GM21717 (cell line): ENCODE measurements around the gene CROCC2.

ENCODE experiments used
- ATAC-seq: cut with Tn5 transposase; IDR thresholded peaks from one replicate; pipeline ENCODE4 v1.9.1; 2021; ENCODE audit warnings: mild to moderate bottlenecking, moderate library complexity; ENCODE audit not compliant: unreplicated experiment

Gene CROCC2

GRCh38 chr2:240919786-240920782, 13.9 kb downstream of the CROCC2 start:
- no peak for ATAC-seq

DNA sequence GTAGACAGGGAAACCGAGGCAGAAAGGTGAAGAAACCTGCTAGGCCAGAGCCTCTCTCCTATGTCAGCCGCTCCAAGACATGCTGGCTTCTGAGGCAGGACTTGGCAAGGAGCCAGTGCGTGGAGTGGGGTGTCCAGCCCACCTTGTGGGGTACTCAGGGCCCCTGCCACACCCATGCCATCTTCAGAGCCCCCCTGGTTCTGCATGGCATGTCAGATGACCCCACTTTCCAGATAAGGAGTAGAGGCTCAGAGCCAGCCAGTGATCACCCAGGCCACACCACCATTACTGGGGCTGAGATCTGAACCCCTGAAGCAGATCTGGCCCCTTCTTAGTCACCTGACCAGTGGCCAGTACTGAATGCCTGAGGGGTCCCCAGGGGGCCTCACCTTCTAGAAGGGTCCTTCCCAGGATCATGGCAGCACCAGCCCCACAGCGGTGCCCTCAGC, 14.7 kb downstream of the CROCC2 start:
- no peak for ATAC-seq

DNA sequence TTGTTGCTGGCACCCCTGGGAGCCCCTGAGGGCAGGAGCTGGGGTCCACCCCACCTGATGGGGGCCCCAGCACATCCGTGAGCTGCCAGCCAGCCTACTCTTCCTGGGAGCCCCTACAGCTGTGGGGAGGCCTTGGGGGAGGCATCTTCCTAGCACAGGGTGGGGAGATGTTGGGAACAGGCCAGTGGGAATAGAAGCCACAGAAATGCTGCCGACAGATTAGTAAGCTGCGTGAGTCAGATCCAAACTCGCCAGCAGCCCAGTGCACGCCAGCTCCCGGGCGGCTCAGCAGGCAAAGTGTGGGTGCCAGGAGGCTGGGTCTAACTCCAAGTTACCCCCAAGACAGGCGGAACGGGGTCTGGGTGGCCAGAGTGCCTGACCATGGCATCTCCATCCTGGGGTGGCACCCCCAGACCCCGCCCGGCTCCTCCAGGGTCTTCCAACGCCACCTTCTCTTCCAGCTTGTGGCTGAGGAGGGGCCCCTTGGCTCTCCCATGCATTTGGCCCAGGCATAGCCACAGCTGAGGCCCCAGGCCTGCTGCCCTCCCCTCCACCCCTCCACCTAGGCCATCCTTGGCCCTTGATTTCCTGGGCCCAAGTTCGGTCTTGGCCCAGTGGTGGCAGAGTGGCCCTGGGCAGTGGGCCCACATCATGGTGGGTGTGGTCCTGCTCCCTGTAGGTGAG, 15.3 kb downstream of the CROCC2 start:
- ATAC-seq, result no peak

- no peak for ATAC-seq
Observed at GRCh38 chr2:240921995-240922244, 15.8 kb downstream of the CROCC2 start.

GRCh38 chr2:240922245-240922981, 16.3 kb downstream of the CROCC2 start:
- ATAC-seq, result no peak

DNA sequence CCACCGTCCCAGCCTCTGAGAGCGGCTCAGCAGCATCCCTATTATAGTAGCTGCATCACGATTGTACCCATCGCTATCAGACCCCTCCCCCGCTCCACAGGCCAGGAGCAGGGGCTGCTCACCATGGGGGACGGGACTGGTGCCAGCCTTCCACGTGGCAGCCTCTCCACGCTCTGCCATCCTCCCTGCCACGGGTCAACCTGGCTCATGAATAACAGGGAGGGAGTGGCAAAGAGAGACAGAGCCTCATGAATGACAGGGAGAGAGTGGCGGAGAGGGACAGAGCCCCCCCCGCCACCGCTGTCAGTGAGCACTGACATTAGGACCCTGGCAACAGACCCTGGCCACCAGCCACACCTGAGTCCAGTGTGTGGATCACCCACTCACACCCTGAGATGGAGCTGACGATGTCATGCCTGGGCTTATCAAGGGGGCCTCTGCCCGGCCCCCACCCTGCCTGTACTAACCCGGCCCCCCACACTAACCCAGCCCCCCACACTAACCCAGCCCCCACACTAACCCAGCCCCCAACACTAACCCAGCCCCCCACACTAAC, 16.9 kb downstream of the CROCC2 start:
- no peak for ATAC-seq

- no peak for ATAC-seq
Observed at GRCh38 chr2:240925191-240925567, 19.0 kb downstream of the CROCC2 start.

- ATAC-seq, result no peak
Observed at GRCh38 chr2:240925568-240926515, 19.7 kb downstream of the CROCC2 start.

DNA sequence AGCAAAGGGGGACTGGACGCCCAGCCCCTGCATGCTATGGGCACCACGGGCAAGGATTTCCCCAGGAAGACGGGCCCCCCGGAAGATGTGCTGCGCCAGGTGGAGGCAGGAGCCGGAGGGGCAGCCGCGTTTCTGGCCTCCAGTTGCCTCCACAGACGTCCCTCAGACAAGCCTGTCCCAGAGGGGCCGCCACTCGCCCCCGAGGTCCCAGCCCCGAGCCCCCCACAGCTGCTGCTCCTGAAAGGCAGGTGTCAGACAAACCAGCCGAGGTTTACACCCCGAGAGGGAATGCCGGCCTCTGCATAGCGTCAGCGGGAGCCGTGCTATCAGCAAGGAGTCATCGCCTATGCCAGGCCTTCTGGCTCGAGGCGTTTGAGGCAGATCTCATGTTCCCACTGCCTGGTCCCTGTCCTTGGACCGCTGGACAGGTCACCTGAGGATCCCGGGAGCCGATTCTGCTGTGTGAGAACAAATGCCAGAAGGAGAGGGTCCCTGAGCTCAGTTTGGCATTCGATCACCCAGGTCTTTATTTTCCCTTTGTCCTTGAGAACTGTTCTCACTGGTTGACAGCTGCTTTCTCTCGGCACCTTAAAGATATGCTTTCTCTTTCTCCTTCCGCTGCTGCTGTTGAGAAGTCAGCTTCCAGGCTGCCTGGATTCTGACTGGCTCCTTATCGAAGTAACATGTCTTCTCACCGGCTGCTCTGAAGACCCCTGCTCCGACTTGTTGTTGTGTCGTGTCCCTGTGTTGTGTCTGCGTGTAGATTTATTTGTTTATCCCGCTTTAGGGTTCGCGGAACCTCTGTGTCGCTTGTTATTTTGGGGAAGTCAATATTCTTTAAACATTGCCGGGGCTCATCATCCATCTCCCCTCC, 20.6 kb downstream of the CROCC2 start:
- no peak for ATAC-seq

DNA sequence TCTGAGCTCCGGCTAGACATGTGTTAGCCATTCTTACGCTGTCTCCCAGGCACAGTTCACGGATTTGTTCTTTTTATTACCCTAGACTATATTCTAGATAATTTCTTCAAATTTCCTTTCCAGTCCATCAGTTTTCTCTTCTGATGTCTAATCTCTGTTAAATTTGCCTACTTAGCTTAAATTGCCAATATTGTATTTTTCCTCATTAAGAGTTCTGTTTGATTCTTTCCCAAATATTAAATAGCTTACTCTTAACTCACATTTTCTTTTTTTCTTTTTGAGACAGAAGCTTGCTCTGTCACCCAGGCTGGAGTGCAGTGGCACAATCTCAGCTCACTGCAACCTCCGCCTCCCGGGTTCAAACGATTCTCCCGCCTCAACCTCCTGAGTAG, 21.2 kb downstream of the CROCC2 start:
- no peak for ATAC-seq

GRCh38 chr2:240928476-240929363, 22.6 kb downstream of the CROCC2 start:
- ATAC-seq, result no peak

DNA sequence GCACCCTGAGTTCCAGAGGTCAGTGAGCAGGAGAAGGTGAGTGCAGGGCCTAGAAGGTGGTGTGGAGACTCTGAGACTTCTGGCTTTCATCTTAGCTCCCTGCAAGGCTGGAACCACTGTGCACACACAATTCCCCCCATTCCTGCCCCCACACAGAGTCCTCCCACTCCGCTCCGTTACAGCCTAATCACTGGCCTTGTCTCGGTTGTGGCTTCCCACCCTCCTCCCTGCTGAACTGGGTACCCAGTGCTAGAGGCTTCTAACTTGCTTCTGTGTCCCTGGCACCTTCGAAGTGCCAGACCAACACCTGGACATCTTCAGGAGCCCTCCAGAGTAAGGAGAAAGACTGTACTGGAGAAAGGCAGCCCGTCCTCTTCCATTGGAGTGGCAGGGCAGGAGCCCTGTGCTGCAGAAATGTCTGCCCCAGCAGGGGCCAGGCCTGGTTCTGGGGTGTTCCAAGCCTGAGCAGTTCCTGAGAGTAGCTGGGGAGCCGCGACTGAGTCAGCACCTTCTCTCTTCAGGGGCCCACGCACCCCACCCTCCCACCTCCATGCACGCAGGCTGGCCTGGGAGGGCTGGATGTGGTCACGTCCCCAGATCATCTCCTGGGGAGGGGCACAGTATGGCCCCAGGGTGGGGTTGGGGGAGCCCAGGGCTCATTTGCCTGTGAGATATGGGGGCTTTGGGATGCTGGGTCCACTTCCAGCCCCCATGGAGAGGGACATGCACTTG, 23.4 kb downstream of the CROCC2 start:
- no peak for ATAC-seq

GRCh38 chr2:240930096-240930630, 24.0 kb downstream of the CROCC2 start:
- no peak for ATAC-seq

DNA sequence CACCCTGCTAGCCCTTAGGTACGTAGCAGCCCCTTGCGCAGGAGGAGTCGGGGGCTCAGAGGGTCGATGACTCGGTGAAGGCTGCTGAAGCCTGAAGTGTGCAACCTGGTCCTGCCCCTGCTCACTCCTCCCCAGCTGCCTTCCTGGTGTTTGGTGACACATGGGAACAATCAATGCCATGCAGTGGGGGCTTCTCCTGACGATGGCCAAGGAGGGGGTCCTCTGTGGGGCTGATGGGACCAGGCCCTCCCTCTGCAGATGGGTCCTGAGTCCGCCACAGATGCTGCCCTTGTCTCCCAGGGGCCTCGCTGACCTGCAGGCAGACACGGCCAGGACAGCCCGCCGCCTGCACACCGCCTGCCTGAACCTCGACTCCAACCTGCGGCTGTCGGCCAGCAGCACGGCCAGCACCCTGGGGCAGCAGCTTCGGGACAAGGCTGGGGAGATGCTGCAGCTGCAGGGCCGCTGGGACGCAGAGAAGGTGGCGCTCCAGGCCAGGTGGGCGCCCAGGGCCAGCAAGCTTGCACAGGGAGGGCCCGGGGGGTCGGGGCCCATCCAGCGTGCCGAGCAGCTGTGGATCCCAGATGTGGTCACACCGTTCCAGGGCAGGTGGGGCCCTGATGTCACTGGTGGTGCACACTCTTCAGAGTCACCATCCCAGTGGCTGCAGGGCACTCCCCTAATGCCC, 24.6 kb downstream of the CROCC2 start:
- no peak for ATAC-seq

DNA sequence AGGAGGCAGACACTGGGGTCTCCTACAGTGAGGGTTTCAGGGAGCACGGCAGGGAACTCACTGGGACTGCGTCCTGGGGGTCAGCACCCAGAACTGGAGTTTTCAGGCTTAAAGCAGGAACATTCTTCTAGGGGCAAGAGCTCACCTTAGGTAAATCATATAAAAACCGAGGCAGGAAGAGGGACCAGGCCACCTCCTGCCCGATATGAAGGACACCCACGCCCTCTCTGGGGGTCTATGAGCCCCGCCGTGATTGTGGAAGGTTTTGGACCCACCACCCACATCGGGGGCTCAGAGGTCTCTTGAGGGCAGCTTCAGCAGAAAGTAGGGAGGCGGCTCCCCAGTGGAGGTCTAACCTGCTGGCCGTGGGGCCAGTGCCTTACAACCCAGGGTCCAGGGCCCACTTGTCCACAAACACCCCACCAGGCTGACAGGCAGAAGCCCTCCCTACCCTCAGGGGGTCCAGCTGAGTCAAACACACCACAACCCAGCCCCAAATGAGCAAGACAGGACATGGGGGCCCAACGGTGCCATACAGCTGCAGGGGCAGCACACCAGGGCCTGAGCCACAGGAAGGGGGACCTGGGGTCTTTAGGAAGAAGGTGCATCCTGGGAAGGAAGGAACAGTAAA, 25.3 kb downstream of the CROCC2 start:
- no peak for ATAC-seq

DNA sequence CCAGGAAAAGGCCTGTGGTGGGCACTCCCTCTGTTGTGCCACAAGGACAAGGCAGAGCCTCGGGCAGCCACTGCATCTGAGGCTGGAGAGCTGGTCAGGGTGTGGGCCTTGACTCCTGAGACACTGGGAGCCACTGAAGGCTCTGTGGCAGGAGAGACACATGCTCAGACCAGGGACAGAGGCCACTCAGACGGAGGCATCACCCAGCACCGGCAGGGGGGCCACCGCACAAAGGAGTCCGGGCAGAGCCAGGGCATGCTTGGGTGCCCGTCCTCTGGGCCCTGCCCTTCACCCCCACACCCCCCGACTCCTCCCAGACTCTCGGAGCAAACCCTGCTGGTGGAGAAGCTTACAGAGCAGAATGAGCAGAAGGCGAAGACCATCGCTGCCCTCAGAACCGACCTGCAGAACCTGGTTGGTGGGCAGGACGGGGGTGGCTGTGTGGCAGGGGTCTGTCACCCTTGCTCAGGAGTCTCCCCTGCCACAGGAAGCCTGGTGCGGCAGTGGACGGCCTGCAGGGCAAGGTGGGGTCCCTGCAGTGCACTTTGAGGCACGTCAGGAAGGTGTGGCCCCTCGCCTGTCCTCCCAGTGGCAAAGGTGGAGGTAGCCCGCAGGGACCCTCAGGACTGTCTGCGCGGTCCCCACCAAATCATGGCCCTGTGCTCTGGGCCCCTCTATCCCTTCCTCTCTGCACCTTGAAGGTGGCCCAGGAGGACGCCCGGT, 26.0 kb downstream of the CROCC2 start:
- ATAC-seq, result no peak
